ENCODE data around the gene PAPOLB.

DNA sequence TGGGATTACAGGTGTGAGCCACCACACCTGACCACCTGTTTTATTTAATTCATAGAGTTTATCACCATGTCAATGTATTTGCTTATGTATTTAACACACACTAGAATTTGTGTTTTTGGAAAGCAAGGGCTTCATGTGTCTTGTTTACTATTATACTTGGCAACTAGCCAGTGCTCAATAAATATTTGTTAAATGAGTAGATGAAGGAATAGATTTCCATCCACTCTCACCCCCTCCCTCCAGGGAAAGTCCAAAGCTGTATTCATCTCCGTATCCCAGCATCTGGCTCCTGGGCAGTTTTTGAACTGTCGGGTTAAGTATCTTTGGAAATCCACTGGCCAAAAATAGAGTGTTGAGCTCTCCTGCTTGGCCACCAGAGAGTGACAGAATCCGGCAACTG is 26.3 kb upstream of the PAPOLB start:
- TF ChIP-seq, protein P1, sequence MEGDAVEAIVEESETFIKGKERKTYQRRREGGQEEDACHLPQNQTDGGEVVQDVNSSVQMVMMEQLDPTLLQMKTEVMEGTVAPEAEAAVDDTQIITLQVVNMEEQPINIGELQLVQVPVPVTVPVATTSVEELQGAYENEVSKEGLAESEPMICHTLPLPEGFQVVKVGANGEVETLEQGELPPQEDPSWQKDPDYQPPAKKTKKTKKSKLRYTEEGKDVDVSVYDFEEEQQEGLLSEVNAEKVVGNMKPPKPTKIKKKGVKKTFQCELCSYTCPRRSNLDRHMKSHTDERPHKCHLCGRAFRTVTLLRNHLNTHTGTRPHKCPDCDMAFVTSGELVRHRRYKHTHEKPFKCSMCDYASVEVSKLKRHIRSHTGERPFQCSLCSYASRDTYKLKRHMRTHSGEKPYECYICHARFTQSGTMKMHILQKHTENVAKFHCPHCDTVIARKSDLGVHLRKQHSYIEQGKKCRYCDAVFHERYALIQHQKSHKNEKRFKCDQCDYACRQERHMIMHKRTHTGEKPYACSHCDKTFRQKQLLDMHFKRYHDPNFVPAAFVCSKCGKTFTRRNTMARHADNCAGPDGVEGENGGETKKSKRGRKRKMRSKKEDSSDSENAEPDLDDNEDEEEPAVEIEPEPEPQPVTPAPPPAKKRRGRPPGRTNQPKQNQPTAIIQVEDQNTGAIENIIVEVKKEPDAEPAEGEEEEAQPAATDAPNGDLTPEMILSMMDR (conservative IDR thresholded peaks at IDR 0.05): no peak
- no peak for TF ChIP-seq EZH2 (IDR thresholded peaks at IDR 0.05; ENCODE audit: low read depth)

Measured in PC-9 (cell line).